Kidney epithelial cell (primary cell): ENCODE data around the gene P4HA2. TPM values are rescaled to one million over a fixed set of nuclear protein-coding genes. Genes with fewer than 3 reads are reported as not detected.

Source experiments
- DNase-seq: peaks from one replicate; pipeline ENCODE4 v3.0.0-alpha.2; 2010; ENCODE audit warnings: low read depth
- H3K27me3 ChIP-seq: 2 replicates; pipeline ENCODE4 v1.6.0; 2011; ENCODE audit warnings: low read length; ENCODE audit not compliant: control insufficient read depth, insufficient read depth
- H3K36me3 ChIP-seq: 2 replicates; pipeline ENCODE4 v1.5.1; 2011; ENCODE audit warnings: low read length; ENCODE audit not compliant: control insufficient read depth, insufficient read depth
- H3K4me3 ChIP-seq: 2 replicates; pipeline ENCODE4 v1.5.1; 2011; ENCODE audit warnings: low read depth, mild to moderate bottlenecking, control low read depth, low read length
- CTCF ChIP-seq: IDR thresholded peaks from 2 replicates; pipeline ENCODE4 v1.5.1; 2011; ENCODE audit warnings: mild to moderate bottlenecking, moderate library complexity, low read length, control low read depth, inconsistent platforms; ENCODE audit not compliant: insufficient read depth, poor library complexity, severe bottlenecking
- total RNA-seq: library from RNA; depleted of rRNA; stranded (reverse); fragments of >200 nt; gene quantifications from 2 replicates; pipeline ENCODE4 v1.2.3, GENCODE V29; 2015

Gene P4HA2
- total RNA-seq, 1 donor from 2014 or later: 77.5 TPM

DNA sequence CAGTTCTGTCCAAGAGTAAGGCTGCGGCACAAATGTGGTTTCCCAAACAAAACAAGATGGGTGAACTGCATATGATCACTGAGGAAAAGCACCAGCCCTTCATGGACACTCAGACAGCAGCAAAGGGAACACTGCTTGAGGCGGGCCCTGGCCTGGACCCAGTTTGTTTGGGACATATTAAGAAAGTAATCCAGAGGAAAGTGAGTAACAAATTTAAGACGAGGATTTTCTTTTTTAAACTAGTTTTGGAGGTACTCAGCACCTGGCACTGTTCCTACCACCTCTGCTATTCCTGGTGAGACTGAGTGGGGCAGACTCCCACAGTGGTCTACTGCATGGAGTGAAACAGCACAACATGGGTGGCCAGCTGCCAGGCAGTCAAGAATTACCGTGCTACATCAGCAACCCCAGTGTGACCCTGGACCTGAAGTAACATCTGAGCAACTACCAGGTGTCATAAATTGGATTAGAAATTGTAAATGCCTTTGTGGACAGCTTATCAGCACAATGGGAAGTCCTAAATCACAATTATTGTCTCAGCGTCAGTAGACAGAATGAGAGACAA is 28.5 kb downstream of the P4HA2 start:
- Histone ChIP-seq H3K36me3 (no peaks in the 10 kb centered on the region), H3K4me3 (no peak overlapping the region), H3K27me3 (no peaks in the 10 kb centered on the region)
- TF ChIP-seq CTCF: no peak
- DNase-seq: no peak

- Histone ChIP-seq H3K36me3 (no peaks in the 10 kb centered on the region), H3K4me3 (no peak overlapping the region), H3K27me3 (no peaks in the 10 kb centered on the region)
- TF ChIP-seq CTCF: no peak
- DNase-seq: no peak
These were observed 29.1 kb downstream of the P4HA2 start for GRCh38 chr5:132198571-132198970.

DNA sequence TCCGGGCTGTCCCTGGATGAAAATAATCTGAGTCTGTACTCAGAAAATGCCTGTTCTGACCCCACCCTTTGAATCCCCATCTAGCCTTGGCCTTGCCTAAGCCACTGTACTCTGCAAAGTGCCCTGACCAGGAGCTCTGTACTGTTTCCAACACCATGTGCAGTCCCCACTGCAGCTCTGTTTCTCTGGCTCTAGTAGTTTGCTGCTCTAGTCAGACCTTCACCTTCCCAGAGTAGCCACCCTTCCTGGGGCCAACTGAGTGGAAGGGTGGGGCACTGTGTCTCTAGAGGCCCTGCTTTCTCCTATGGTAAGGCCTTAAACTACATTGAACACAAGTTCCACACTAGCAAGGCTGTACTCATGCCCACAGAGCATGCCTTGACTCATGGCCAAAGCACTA is 31.9 kb downstream of the P4HA2 start:
- no peak for DNase-seq
- no peaks in the 10 kb centered on the region for H3K36me3 ChIP-seq
- no peak overlapping the region for H3K4me3 ChIP-seq
- no peak for TF ChIP-seq CTCF
- no peaks in the 10 kb centered on the region for H3K27me3 ChIP-seq

GRCh38 chr5:132193165-132193694 is 34.4 kb downstream of the P4HA2 start:
- H3K27me3 ChIP-seq: no peaks in the 10 kb centered on the region
- no peaks in the 10 kb centered on the region for H3K36me3 ChIP-seq
- DNase-seq: no peak
- TF ChIP-seq CTCF: no peak
- no peak overlapping the region for H3K4me3 ChIP-seq

GRCh38 chr5:132190161-132190817 is 37.4 kb downstream of the P4HA2 start:
- H3K36me3 ChIP-seq: no peaks in the 10 kb centered on the region

More at GRCh38 chr5:132190161-132190817, 37.4 kb downstream of the P4HA2 start:
- TF ChIP-seq CTCF: peak; percentile 91
- Histone ChIP-seq H3K4me3 (no peak overlapping the region), H3K27me3 (no peaks in the 10 kb centered on the region)
- DNase-seq: peak; percentile 23
